Ovary (tissue), 9 donors: ENCODE data around the gene TBC1D16. TPM values are rescaled to one million over a fixed set of nuclear protein-coding genes. Genes with fewer than 3 reads are reported as not detected.

Experiments used
- DNase-seq, 5 donors: peaks; one replicate each; pipeline ENCODE4 v3.0.0-alpha.2; 2019 to 2020
- H3K27ac ChIP-seq, 2 donors: fragments of 200-600 bp; one replicate each; pipeline versions ENCODE4 v1.5.1 to v1.8.0; 2019 to 2022
- H3K27me3 ChIP-seq: fragments of 200-600 bp; one replicate; pipeline ENCODE4 v1.8.0; 2022
- H3K36me3 ChIP-seq: fragments of 200-600 bp; sonication (generic); one replicate; pipeline ENCODE4 v1.5.1; 2019
- H3K4me1 ChIP-seq: one replicate; pipeline ENCODE4 v1.8.1; 2013; ENCODE audit warnings: mild to moderate bottlenecking, moderate library complexity; ENCODE audit not compliant: insufficient read depth
- H3K4me3 ChIP-seq: fragments of 200-600 bp; sonication (generic); one replicate; pipeline ENCODE4 v1.5.1; 2017
- H3K9me3 ChIP-seq, 2 donors: fragments of 200-600 bp in 1 of 2; sonication (generic) in 1 of 2; one replicate each; pipeline versions ENCODE4 v1.5.1 to v1.8.1; 2013 to 2019; ENCODE audit warnings: mild to moderate bottlenecking in 1 of 2, moderate library complexity in 1 of 2
- EP300 ChIP-seq: sonication (generic); formaldehyde crosslinking; IDR thresholded peaks from one replicate; pipeline ENCODE4 v1.6.1; 2017; ENCODE audit warnings: antibody characterized with exemption
- POLR2A ChIP-seq: fragments of 450-650 bp; IDR thresholded peaks from one replicate; pipeline ENCODE4 v1.6.1; 2017; ENCODE audit warnings: antibody characterized with exemption, mild to moderate bottlenecking, moderate library complexity
- WGBS, 3 donors: extraction: QIAGEN DNeasy Blood & Tissue Kit in 1 of 3; methylation state at CpG; one replicate each; pipeline versions ENCODE4 v1.1.5 to v1.1.7; 2013 to 2017; 5-methylcytosine and 5-hydroxymethylcytosine counted together
- intact Hi-C, 4 donors: fragments of 100-400 bp; cut with DNase I; formaldehyde crosslinking; loops; one replicate each; pipeline versions ENCODE4 v1.11.0 to v1.15.1; 2022 to 2023
- polyA plus RNA-seq, 2 donors: library from polyadenylated mRNA; stranded (reverse); fragments of 200-250 nt in 1 of 2; fragments of 350-450 nt in 1 of 2; fragmentation: Illumina TruSeq in 1 of 2; extraction: RNeasy Lipid Tissue Mini Kit (QIAGEN cat#74804) in 1 of 2; gene quantifications; one replicate each; pipeline ENCODE4 v1.2.3, GENCODE V29; 2013 to 2014
- total RNA-seq, 7 donors: library from RNA; depleted of rRNA in 2 of 7; stranded (reverse); fragments of >200 nt in 2 of 7; fragmentation: NEBNext Ultra II Directional in 3 of 7; extraction: Animal tissue kit (Norgen Biotek cat#: 25700) in 3 of 7; gene quantifications; one replicate each; pipeline versions ENCODE4 v1.1.0 to v1.2.4, GENCODE V29; 2016 to 2023
- TF ChIP-seq, protein P1 (sequence below), 3 donors: fragments of 450-650 bp in 2 of 3; fragments of 200-600 bp in 1 of 3; IDR thresholded peaks; one replicate each; pipeline versions ENCODE4 v1.5.1 to v1.8.0; 2016 to 2022; ENCODE audit warnings: antibody characterized with exemption in 3 of 3, mild to moderate bottlenecking in 1 of 3
- donor health status: DM: no; HTN: no; CAD: no; lungs with moderate emphysema.
- donor health status: DM: no; HTN: no; CAD: no.
- donor health status: Bipolar disorder and iron deficiency.
- donor health status: DM: yes; HTN: yes; CAD: no.
- donor health status: DM: no; HTN: no; CAD: no.
- donor health status: DM: yes; HTN: yes; CAD: no.

Gene TBC1D16
- total and polyA plus RNA-seq, 9 donors, result 9.3 to 40.5 (median 27.1) TPM

DNA sequence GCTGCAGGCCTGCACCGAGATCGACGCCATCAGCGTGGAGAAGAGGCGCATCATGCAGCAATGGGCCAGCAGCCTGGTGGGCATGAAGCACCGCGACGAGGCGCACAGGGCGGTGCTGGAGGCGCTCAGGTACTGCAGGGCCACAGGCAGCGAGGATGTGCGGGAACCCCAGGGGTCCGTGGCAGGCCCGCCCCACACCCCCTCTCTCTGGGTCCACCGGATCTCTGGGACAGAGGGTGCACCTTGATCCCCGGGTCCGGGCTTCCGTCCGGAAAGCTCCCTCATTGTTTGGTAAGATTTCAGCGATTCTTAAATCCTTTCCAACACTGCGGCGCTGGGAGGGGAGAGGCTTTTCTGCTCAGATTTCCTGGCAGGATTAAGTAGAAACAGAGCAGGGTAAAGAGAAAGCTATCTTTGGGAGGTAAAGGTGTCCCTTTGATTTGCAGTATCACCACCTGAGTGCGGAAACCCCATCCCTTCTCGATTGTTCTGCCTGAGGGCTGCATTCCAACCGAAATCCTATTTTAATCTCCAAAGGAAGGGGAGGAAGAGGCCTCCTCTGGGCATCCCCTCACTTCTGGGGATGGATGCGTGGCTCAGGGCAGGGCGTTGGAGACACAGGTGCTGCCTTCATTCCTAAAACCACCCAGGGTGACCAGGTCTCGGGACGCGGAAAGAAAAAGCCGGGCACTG is 30.0 kb upstream of the TBC1D16 start:
- Histone ChIP-seq H3K9me3 (no peaks in the 10 kb centered on the region), H3K4me1 (peaks cover 20% of the 10 kb centered on the region), H3K36me3 (no peaks in the 10 kb centered on the region), H3K4me3 (no peak overlapping the region), H3K27ac (no peak overlapping the region), H3K27me3 (no peaks in the 10 kb centered on the region)
- intact Hi-C loops, result no loop called here
- DNase-seq, result no peak
- TF ChIP-seq, protein P1, sequence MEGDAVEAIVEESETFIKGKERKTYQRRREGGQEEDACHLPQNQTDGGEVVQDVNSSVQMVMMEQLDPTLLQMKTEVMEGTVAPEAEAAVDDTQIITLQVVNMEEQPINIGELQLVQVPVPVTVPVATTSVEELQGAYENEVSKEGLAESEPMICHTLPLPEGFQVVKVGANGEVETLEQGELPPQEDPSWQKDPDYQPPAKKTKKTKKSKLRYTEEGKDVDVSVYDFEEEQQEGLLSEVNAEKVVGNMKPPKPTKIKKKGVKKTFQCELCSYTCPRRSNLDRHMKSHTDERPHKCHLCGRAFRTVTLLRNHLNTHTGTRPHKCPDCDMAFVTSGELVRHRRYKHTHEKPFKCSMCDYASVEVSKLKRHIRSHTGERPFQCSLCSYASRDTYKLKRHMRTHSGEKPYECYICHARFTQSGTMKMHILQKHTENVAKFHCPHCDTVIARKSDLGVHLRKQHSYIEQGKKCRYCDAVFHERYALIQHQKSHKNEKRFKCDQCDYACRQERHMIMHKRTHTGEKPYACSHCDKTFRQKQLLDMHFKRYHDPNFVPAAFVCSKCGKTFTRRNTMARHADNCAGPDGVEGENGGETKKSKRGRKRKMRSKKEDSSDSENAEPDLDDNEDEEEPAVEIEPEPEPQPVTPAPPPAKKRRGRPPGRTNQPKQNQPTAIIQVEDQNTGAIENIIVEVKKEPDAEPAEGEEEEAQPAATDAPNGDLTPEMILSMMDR (IDR thresholded peaks at IDR 0.05), result no peak
- no peak for TF ChIP-seq POLR2A
- 84 to 85% (median 85%) methylated on average over 32 of the region's 32 CpGs for WGBS, 3 donors

- WGBS, 3 donors, result 68 to 83% (median 74%) methylated on average over 8 of the region's 8 CpGs
- no peak overlapping the region for H3K4me3 ChIP-seq
- peaks cover 18% of the 10 kb centered on the region for H3K4me1 ChIP-seq
- intact Hi-C loops, result loop anchor here in 1 of 4 donors (1.0 kb wide), 1 partner anchor 47 kb away; no protein-coding TSS in a partner anchor
- DNase-seq, result no peak
- H3K9me3 ChIP-seq, result no peaks in the 10 kb centered on the region
- no peaks in the 10 kb centered on the region for H3K27me3 ChIP-seq
- no peaks in the 10 kb centered on the region for H3K36me3 ChIP-seq
- no peak overlapping the region for H3K27ac ChIP-seq
- TF ChIP-seq POLR2A (no peak), EP300 (no peak)
- TF ChIP-seq, protein P1 (IDR thresholded peaks at IDR 0.05), result no peak
These were observed 29.0 kb upstream of the TBC1D16 start for GRCh38 chr17:80064696-80065095.

DNA sequence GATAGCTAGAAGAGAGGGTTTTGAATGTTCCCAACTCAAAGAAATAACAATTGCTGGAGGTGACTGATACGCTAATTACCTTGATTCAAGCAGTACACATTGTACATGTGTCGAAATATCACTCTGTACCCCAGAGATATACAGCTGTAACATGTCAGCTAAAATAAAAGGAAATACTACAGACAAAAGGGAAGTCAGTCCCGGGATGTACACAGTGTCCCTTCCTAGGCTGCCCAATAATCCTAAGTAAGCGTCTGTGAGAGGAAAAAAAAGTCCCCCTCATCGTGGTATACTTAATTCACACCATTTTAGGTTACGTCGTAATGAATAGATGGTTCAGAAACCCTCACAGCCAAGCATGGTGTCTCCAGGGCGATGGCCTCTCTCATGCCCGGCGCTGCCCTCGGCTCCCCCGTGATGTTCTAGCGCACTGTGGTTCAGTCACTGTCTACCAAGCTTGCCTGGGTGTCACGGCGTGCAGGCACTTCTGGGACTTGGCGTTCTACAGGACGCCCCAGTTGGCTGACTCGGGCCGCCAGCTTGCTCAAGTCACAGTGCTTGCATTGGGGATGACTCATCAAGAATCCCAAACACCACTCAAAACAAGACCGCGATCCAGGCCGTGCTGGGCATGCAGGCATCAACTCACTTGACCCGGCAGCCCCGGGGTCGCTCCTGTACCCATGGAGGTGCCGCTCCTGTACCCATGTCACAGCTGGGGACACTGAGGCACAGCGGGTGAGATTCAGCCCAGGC is 28.3 kb upstream of the TBC1D16 start:
- Histone ChIP-seq H3K27me3 (no peaks in the 10 kb centered on the region), H3K4me1 (peaks cover 15% of the 10 kb centered on the region), H3K4me3 (no peak overlapping the region), H3K9me3 (no peaks in the 10 kb centered on the region), H3K36me3 (no peaks in the 10 kb centered on the region), H3K27ac (no peak overlapping the region)
- peak; percentile 55 to 68 (median 64) for DNase-seq
- intact Hi-C loops, result loop anchor here in 1 of 4 donors (1.0 kb wide), 1 partner anchor 47 kb away; no protein-coding TSS in a partner anchor
- TF ChIP-seq, protein P1 (IDR thresholded peaks at IDR 0.05), result no peak
- 58 to 77% (median 73%) methylated on average over 27 of the region's 27 CpGs for WGBS, 3 donors

DNA sequence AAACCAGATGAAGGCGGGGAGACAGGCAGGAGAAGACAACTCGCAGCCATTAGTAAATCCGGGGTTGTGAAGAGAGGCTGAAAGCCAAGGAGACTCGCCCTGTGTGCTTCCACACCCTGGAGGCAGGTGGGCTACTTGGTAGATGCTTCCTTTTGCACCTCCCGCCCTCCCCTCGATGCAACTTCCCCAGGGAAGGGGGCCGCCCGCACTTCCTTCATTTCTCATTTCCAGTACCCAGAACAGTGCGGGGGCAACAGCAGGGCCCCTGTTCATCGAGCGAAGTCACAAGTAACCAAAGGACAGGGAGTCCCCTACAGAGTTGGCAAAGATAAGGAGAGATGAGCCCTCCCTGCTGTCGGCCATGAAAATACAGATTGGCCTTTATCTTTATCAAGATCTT is 25.7 kb upstream of the TBC1D16 start:
- peaks cover 9% of the 10 kb centered on the region for H3K4me1 ChIP-seq
- no peak for DNase-seq
- no peaks in the 10 kb centered on the region for H3K9me3 ChIP-seq
- no peak overlapping the region for H3K4me3 ChIP-seq
- TF ChIP-seq POLR2A (no peak), EP300 (no peak)
- TF ChIP-seq, protein P1 (IDR thresholded peaks at IDR 0.05), result no peak
- no peaks in the 10 kb centered on the region for H3K36me3 ChIP-seq
- 94 to 95% (median 95%) methylated on average over 12 of the region's 12 CpGs for WGBS, 3 donors
- intact Hi-C loops, result loop anchor here in 1 of 4 donors (2.0 kb wide), 1 partner anchor 21 kb away; no protein-coding TSS in a partner anchor
- H3K27ac ChIP-seq, result no peak overlapping the region
- no peaks in the 10 kb centered on the region for H3K27me3 ChIP-seq
